Subcutaneous abdominal adipose tissue (tissue), 5 donors: ENCODE results near the gene TOGARAM2.

Experiments used
- H3K27ac ChIP-seq: one replicate; pipeline ENCODE4 v1.7.0; 2013; ENCODE audit warnings: low read depth, mild to moderate bottlenecking, inconsistent platforms, low read length, moderate library complexity
- H3K27me3 ChIP-seq, 5 donors: one replicate each; pipeline ENCODE4 v1.7.0; 2013; ENCODE audit warnings: low read length in 5 of 5, inconsistent platforms in 1 of 5; ENCODE audit not compliant: control insufficient read depth in 5 of 5, insufficient read depth in 4 of 5
- H3K36me3 ChIP-seq, 5 donors: one replicate each; pipeline ENCODE4 v1.7.0; 2013; ENCODE audit warnings: low read length in 5 of 5; ENCODE audit not compliant: control insufficient read depth in 5 of 5, insufficient read depth in 5 of 5
- H3K4me1 ChIP-seq, 5 donors: one replicate each; pipeline ENCODE4 v1.7.0; 2013; ENCODE audit warnings: low read length in 5 of 5, mild to moderate bottlenecking in 3 of 5, moderate library complexity in 1 of 5; ENCODE audit not compliant: control insufficient read depth in 5 of 5, insufficient read depth in 5 of 5
- H3K4me3 ChIP-seq, 5 donors: one replicate each; pipeline ENCODE4 v1.7.0; 2013; ENCODE audit warnings: low read length in 5 of 5, low read depth in 1 of 5
- H3K9ac ChIP-seq, 5 donors: one replicate each; pipeline ENCODE4 v1.7.0; 2013; ENCODE audit warnings: low read length in 5 of 5, mild to moderate bottlenecking in 4 of 5, moderate library complexity in 3 of 5
- H3K9me3 ChIP-seq, 5 donors: one replicate each; pipeline ENCODE4 v1.7.0; 2013; ENCODE audit warnings: low read length in 5 of 5; ENCODE audit not compliant: control insufficient read depth in 5 of 5
- donor health status: healthy.
- donor health status: healthy.
- donor health status: healthy.
- donor health status: healthy.
- donor health status: healthy.

TOGARAM2 gene

DNA sequence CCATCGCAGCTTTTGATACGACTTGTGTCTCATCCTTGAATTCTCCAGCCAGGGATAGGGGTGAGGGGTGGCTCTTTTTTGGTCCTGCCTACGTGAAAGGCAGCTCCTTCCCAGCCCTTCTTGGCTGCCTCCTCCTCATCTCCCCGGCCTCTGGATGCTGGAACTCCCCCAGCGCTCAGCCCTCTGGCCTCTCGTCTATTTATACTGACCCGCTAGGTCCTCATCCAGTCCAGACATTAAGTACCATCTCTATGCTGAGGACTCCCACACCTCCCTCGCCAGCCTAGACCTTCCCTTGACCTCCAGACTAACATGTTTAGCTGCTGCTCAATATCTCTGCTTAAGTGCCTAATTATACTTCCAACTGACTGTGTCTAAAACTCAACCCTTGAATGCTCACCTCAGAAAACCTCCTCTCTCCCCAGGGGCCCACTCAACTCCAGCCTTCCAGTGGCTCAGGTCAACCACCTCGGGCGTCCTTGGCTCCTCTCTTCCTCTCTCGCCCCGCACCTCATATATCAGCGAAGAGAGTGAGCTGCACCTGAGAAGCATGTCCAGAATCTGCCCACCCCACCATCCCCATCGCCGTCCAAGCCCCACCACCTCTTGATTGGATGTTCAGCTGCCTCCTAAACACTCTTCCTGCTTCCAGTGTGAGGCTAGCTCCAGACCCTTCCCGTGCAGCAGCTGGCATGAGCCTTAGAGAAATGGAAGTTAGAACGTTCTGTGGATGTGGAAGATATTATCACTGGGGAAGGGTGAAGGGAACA, 34.8 kb downstream of the TOGARAM2 start:
- H3K27me3 ChIP-seq: peaks cover 0 to 10% (median 8%) of the 10 kb centered on the region in 5 donors

DNA sequence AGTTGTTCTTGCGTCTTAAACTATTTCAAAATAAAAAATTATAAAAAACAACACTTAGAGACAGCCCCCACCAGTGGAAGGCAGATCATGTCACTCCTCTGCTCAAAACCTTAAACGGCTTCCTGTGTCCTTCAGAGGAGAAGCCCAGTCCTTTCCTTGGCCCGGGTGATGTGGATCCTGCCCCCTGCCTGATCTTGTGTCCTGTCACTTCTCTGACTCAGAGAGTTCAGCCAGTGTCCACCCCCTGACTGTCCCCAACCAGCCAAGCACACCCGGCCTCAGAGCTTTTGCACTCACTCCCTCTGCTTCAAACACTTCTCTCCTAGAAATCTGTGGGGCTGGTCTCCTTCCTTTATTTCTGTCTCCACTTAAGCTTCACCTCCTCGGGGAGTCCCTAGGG, 35.4 kb downstream of the TOGARAM2 start:
- Histone ChIP-seq H3K4me1 (peaks cover 8 to 31% (median 18%) of the 10 kb centered on the region in 5 donors), H3K9ac (no peak overlapping the region), H3K27me3 (peaks cover 0 to 6% (median 5%) of the 10 kb centered on the region in 5 donors), H3K36me3 (no peaks in the 10 kb centered on the region), H3K9me3 (no peaks in the 10 kb centered on the region), H3K27ac (no peak overlapping the region), H3K4me3 (no peak overlapping the region)

More for the DNA sequence above, 34.8 kb downstream of the TOGARAM2 start:
- Histone ChIP-seq H3K9me3 (no peaks in the 10 kb centered on the region), H3K9ac (no peak overlapping the region), H3K36me3 (no peaks in the 10 kb centered on the region), H3K27ac (no peak overlapping the region), H3K4me1 (peaks cover 8 to 37% (median 24%) of the 10 kb centered on the region in 5 donors), H3K4me3 (no peak overlapping the region)

DNA sequence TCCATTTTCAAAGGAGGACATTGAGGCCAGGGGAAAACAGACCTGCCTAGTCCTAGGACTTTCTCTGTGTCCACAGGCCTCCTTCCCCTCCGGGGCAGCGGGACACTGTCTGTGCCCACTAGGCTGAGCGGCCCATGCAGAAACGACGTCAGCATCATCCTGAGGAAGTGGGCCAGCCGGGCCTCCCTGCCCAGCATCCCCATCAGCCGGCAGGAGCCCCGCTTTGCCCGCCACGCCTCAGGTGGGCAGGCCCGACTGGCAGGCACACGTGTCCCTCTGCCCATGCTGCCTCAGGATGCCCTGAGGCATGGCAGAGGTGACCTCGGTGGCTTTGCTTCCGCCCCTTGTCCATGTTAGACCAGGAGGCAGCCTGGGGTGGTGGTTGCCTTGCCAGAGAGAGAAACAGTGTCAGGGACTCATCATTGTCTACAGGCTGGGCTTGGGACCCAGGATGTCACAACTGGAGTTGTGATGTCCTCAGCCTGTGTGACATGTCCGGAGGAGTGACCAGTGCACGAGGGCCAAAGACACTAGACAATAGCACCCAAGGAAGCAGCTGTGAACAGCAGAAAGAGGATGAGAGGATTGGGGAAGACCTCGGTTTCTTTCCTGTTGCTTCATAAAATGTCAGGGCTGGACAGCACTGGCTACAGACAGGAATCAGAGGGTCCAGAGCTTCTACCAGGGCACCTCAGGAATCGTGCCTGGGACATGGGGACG, 36.8 kb downstream of the TOGARAM2 start:
- no peak overlapping the region for H3K27ac ChIP-seq
- peaks cover 0 to 17% (median 4%) of the 10 kb centered on the region in 5 donors for H3K4me1 ChIP-seq
- H3K9me3 ChIP-seq: no peaks in the 10 kb centered on the region

DNA sequence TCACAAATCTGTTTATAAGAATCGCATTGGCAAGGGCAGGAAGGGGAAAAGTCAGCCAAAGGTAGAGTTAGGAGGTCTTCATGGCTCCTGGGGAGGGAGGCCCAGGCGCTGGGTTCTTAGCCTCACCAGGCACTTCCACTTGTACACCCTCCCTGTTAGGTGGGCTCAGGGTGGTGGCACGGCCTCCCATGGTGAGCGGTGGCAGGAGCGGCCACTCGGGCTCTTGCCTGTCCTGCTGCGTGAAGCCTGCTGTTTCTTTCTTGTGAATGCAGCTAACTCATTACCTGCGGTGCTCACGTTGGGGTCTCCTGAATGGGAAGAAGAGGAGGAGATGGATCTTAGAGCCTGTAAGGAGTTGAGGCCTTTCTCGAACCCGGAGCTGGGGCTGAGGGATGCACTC, 40.8 kb downstream of the TOGARAM2 start:
- H3K9ac ChIP-seq: no peak overlapping the region
- no peak overlapping the region for H3K4me3 ChIP-seq
- no peaks in the 10 kb centered on the region for H3K36me3 ChIP-seq
- H3K4me1 ChIP-seq: peaks cover 0 to 2% (median 0%) of the 10 kb centered on the region in 5 donors
- H3K27me3 ChIP-seq: no peaks in the 10 kb centered on the region
- no peak overlapping the region for H3K27ac ChIP-seq
- H3K9me3 ChIP-seq: no peaks in the 10 kb centered on the region

More for the DNA sequence above, 36.8 kb downstream of the TOGARAM2 start:
- H3K4me3 ChIP-seq: no peak overlapping the region
- peaks cover 0 to 2% (median 0%) of the 10 kb centered on the region in 5 donors for H3K27me3 ChIP-seq
- no peak overlapping the region for H3K9ac ChIP-seq
- H3K36me3 ChIP-seq: no peaks in the 10 kb centered on the region

DNA sequence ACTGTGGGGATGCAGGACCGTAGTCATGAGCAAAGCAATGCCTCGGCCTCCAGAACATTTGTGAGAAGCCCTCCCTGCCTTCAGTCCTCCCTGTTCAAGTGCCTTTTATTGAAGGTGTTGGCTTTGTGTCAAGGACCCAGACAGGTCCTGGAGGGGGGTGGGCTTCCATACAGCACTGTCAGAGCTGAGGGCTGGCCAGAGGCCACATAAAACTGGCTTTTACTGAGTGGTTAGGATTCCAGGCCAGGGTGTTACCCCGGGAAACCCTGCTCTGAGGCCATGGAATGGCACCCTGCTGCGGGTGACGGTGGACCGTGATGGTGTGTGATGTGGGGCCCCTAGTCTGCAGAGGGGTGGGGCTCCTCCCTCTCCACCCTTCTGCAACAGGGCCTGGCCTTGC, 41.6 kb downstream of the TOGARAM2 start:
- Histone ChIP-seq H3K27me3 (no peaks in the 10 kb centered on the region), H3K4me1 (no peaks in the 10 kb centered on the region), H3K9me3 (no peaks in the 10 kb centered on the region), H3K4me3 (no peak overlapping the region), H3K36me3 (no peaks in the 10 kb centered on the region), H3K9ac (no peak overlapping the region), H3K27ac (no peak overlapping the region)

DNA sequence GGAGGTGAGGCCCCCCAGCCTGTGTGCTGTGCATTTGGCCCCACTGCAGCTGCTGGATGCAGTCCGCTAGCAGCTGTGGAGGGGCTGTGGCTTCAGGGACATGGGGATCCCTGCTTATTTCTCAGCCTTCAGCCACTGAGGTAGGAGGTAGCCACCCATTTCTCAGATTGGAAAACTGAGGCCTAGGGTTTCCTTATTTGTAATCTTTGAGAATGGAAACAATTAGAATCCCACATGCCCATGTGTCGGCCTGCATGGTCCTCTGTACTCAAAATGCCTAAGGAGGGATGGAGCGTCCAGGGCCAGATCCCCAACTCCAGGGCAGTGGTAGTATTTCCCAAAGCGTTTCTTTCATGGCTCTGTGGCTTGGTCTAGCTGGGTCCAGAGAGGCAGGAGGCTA, 42.1 kb downstream of the TOGARAM2 start:
- H3K4me3 ChIP-seq: no peak overlapping the region
- no peak overlapping the region for H3K27ac ChIP-seq
- H3K27me3 ChIP-seq: no peaks in the 10 kb centered on the region
- H3K9ac ChIP-seq: no peak overlapping the region
- no peaks in the 10 kb centered on the region for H3K36me3 ChIP-seq
- no peaks in the 10 kb centered on the region for H3K4me1 ChIP-seq
- H3K9me3 ChIP-seq: no peaks in the 10 kb centered on the region

DNA sequence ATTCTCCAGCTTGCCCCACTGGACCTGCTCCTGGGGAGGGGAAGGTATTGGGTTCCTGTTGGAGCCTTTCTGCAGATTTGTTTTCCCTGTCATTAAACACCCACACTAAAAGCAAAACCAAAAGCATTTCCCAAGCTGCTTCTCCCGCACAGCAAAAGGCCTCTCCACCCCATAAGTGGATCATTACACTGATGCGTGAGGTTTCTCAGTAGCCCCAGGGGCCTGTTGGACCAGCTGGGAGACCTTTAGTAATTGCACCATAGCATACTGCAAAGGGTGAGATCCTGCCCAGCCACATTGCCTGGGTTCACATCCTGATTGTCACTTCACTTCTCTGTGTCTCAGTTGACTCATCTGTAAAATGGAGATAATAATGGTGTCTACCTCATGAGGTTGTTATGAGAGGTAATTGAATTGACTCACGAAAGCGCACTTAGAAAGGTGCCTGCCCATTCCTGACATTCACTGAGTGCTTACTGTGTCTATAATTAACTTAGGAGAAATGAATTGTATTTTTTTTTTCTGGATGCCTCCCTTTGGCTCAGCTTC, 43.9 kb downstream of the TOGARAM2 start:
- H3K4me3 ChIP-seq: no peak overlapping the region
- no peaks in the 10 kb centered on the region for H3K36me3 ChIP-seq
- H3K9me3 ChIP-seq: no peaks in the 10 kb centered on the region
- no peaks in the 10 kb centered on the region for H3K27me3 ChIP-seq
- H3K27ac ChIP-seq: no peak overlapping the region
- H3K9ac ChIP-seq: no peak overlapping the region
- no peaks in the 10 kb centered on the region for H3K4me1 ChIP-seq

DNA sequence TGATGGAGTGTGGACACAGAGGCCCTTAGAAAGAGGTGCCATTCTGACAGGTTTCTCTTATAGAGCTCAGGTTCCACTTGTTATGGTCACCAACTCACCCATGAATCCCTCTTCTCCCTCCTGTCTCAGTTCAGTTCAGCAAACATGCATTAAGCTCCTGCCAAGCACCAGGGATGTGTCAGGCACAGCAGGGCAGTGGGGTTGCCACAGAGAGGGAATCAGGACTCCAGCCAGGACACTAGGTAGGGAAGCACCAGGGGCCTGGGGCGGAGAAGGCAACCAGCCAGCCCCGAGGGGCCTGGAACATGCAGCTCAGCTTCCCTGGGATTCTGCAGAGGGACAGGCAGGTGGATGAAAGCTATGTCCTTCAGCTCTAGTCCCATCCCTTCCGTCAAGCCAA, 44.6 kb downstream of the TOGARAM2 start:
- H3K27ac ChIP-seq: no peak overlapping the region
- H3K36me3 ChIP-seq: no peaks in the 10 kb centered on the region
- H3K27me3 ChIP-seq: no peaks in the 10 kb centered on the region
- no peak overlapping the region for H3K9ac ChIP-seq
- H3K4me3 ChIP-seq: no peak overlapping the region
- H3K9me3 ChIP-seq: no peaks in the 10 kb centered on the region
- no peaks in the 10 kb centered on the region for H3K4me1 ChIP-seq

DNA sequence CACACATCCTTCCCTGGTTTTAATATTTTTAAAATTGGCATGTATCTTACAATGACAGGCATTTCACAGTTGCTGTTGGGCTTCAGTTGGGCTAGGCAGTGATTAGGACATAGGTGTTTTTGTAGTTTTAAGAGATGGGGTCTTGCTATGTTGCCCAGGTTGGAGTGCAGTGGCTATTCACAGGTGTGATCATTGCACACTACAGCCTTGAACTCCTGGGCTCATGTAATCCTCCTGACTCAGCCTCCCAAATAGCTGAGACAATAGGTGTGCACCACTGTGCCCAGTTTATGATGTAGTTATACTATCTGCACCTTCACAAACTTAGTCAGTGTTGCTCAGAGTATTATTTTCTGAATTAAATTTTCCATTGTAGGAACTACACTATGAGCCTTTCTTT, 49.9 kb downstream of the TOGARAM2 start:
- H3K9me3 ChIP-seq: no peaks in the 10 kb centered on the region
- no peak overlapping the region for H3K4me3 ChIP-seq
- no peaks in the 10 kb centered on the region for H3K27me3 ChIP-seq
- no peak overlapping the region for H3K27ac ChIP-seq
- H3K4me1 ChIP-seq: no peaks in the 10 kb centered on the region
- H3K9ac ChIP-seq: no peak overlapping the region
- no peaks in the 10 kb centered on the region for H3K36me3 ChIP-seq

DNA sequence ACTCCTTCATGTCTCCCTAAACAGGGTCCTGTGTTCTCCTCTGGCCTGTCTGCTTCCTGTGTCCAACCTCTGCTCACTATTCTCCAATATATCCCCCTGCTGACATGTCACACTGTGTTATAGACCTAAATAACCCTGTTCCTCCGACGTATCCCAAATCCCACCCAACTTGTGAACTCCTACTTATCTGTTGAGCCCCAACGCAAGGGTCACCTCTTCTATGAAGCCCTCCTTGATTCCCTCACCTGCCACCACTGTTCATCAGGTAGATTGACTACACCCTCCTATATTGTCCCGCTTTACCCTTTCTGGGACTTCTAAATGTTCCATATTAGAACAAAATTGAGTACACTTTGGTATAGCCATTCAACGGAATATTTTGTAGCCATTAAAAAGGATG, 51.1 kb downstream of the TOGARAM2 start:
- Histone ChIP-seq H3K27me3 (no peaks in the 10 kb centered on the region), H3K9ac (no peak overlapping the region), H3K36me3 (no peaks in the 10 kb centered on the region), H3K9me3 (no peaks in the 10 kb centered on the region), H3K27ac (no peak overlapping the region), H3K4me1 (no peaks in the 10 kb centered on the region), H3K4me3 (no peak overlapping the region)
